CD4-positive, alpha-beta T cell treated with Interleukin-12 subunit alpha and Interleukin-12 subunit beta, for 1 hour (primary cell): ENCODE data around the gene SEC24A.
A peak's percentile ranks its signal among the peaks of the same experiment; 100 is the strongest.
"Not testable (repeated sequence)": the region's sequence is repeated elsewhere in the genome, so short reads cannot be mapped to it uniquely, and the experiment has no call there.

ENCODE experiments used
- DNase-seq: peaks from one replicate; pipeline ENCODE4 v3.0.0-alpha.2; 2020

SEC24A gene

GRCh38 chr5:134650660-134651059 lies 2.1 kb downstream of the SEC24A start:
- not testable (repeated sequence) for DNase-seq

- no peak for DNase-seq
Observed at GRCh38 chr5:134651531-134651930, 2.9 kb downstream of the SEC24A start.

GRCh38 chr5:134656690-134657089 lies 8.1 kb downstream of the SEC24A start:
- no peak for DNase-seq

- no peak for DNase-seq
Observed at GRCh38 chr5:134659456-134659855, 10.9 kb downstream of the SEC24A start.

- no peak for DNase-seq
Observed at GRCh38 chr5:134659922-134660321, 11.3 kb downstream of the SEC24A start.

- no peak for DNase-seq
Observed at GRCh38 chr5:134662971-134663370, 14.4 kb downstream of the SEC24A start.

- no peak for DNase-seq
Observed at GRCh38 chr5:134664448-134664847, 15.9 kb downstream of the SEC24A start.

GRCh38 chr5:134673546-134673945 lies 25.0 kb downstream of the SEC24A start:
- DNase-seq, result not testable (repeated sequence)

GRCh38 chr5:134677357-134677756 lies 28.8 kb downstream of the SEC24A start:
- not testable (repeated sequence) for DNase-seq

GRCh38 chr5:134690144-134690543 lies 41.6 kb downstream of the SEC24A start:
- DNase-seq, result not testable (repeated sequence)

- no peak for DNase-seq
Observed at GRCh38 chr5:134692722-134693121, 44.1 kb downstream of the SEC24A start.

- DNase-seq, result no peak
Observed at GRCh38 chr5:134708301-134708700, 59.7 kb downstream of the SEC24A start.

- no peak for DNase-seq
Observed at GRCh38 chr5:134714120-134714519, 65.5 kb downstream of the SEC24A start.

- DNase-seq, result no peak
Observed at GRCh38 chr5:134714541-134714940, 66.0 kb downstream of the SEC24A start.

GRCh38 chr5:134715466-134715865 lies 66.9 kb downstream of the SEC24A start:
- DNase-seq, result not testable (repeated sequence)

- no peak for DNase-seq
Observed at GRCh38 chr5:134724872-134725271, 76.3 kb downstream of the SEC24A start.

- no peak for DNase-seq
Observed at GRCh38 chr5:134732819-134733218, 84.2 kb downstream of the SEC24A start.

- no peak for DNase-seq
Observed at GRCh38 chr5:134735243-134735642, 86.7 kb downstream of the SEC24A start.

GRCh38 chr5:134736173-134736812 lies 87.7 kb downstream of the SEC24A start:
- DNase-seq, result no peak

GRCh38 chr5:134738133-134738962 lies 89.8 kb downstream of the SEC24A start, which contains the start of gene CAMLG:
TSS of gene CAMLG (plus strand) at chr5:134738548. CDS start at chr5:134738621, 73 bp downstream.
- DNase-seq, result peak; percentile 98

GRCh38 chr5:134738963-134739661 lies 90.5 kb downstream of the SEC24A start:
- DNase-seq, result peak; percentile 40

GRCh38 chr5:134741052-134741451 lies 92.5 kb downstream of the SEC24A start:
- DNase-seq, result no peak

- no peak for DNase-seq
Observed at GRCh38 chr5:134742134-134742533, 93.5 kb downstream of the SEC24A start.

- no peak for DNase-seq
Observed at GRCh38 chr5:134749415-134749814, 100.8 kb downstream of the SEC24A start.
